Stimulated activated CD4-positive, alpha-beta T cell treated with anti-CD3 and anti-CD28 coated beads, Interleukin-1b, Interleukin-23, amount 100 ng/mL, for 48 hours (primary cell): ENCODE data around the gene TRPV4.
"Not testable (repeated sequence)": the region's sequence is repeated elsewhere in the genome, so short reads cannot be mapped to it uniquely, and the experiment has no call there.

Experiments
- DNase-seq: peaks from one replicate; pipeline ENCODE4 v3.0.0-alpha.2; 2020

TRPV4 gene

DNA sequence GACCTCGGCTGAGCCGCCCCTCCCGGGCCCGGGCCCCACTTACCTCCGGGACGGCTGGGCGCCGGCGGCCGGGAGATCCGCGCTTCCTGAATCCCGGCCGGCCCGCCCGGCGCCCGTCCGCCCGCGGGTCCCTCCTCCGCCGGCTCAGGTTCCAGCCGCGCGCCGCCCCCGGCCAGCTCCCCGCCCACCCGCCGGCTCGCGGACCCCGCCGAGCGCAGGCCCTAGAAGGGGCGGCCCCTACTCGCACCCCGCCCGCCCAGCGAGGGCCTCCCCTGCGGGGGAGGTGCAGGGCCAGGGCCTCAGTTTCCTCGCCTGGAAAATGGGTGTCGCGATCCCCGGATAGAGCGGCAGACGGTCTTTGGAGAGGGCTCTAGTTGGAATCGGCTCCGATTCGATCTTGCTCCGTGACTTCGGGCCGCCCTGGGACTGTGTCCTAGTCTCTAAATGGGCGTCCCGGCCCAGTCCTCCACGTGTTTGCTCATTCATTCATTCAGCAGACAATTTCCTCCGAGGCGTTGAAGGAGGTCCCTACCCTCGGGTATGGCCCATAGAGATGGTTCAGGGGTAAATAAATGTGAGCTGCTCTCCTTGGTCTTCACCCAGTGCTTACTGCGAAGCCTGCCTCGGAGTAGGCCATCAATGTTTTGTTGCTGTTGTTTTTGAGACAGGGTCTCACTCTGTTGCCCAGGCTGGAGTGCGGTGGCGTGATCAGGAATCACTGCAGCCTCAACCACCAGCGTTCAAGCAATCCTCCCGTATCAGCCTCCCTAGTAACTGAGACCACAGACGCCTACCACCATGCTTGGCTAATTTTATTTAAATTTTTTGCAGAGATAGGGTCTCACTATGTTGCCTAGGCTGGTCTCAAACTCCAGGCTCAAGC is at the start of gene TRPV4:
TRPV4 (minus strand) TSS at position 92 of the 883 bp plus-strand sequence. CDS start 18,602 bp downstream, outside the sequence.
- no peak for DNase-seq

DNA sequence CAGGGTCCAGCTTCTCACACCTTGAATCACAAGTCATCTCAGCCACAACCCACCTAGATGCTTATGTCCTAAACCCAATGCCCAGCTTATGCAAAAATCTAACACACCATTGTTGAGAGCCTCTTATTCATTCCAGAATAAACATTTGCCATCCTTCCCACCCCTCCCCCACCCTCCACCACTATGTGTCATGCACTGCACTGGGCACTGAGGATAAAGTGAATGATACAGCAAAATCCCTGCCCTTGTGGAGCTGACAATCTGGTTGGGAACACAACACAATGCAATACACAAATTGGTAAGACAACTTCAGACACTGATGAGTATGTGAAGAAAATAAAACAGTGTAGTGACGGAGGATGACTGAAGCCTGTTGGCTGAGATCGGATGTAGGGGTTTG is 48.6 kb upstream of the TRPV4 start:
- no peak for DNase-seq

DNA sequence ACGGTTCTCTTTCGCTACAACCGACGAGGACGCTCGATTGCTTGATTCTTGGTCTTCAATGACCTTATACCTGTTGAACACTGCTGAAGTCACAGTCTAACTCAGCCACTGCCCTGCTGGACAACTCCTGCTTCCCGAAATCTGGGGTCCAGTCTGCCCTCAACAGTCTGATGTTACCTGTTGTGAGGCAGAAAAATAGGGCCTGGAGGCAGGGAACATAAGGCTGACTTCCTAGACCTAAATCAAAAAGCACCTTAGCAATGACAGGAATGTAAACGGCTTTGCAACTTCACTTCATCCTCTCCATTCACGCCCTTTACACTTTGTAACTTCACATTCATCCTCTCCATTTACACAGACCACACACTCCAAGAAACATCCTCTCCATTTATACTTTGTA is 47.7 kb upstream of the TRPV4 start:
- DNase-seq: no peak

DNA sequence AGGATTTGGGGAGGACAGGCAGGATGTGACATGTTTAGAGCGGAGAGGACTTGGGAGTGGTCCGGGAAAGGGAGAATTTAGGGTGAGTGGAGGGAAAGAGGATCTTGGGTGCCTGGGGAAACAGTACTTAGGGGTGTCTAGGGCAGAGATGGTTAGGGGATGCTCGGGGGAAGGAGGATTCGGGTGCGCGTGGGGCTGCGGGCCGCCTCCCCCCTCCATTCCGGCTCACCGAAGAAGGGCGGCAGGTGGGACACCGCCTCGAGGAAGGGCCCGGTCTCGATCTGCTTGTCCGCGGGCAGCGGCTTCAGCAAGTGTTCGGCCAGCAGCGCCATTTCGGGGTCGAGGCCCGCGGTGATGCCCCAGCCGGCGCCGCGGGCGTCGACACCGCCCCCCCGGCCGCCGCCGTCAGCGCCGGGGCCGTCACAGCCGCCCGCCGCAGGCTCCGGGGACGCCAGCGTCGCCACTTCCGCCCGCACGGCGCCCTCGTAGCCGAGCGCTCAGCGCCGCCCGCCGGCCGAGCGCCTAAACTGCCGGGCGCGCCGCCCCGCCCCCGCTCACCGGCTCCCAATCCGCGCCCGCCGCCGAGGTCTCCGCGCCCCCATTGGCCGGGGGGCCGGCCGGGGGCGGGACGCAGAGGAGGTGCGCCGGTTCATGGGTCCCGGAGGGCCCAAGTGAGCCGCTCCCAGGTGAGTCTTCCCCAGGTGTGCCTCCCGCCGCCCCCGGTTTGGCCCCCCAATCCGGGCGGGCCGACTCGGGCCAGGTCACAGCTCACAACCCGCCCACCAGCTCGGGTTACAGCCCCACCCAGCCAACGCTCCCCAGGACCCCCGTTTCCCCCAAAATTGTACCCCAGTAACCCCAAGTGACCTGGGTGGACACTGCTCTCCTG is 47.1 kb upstream of the TRPV4 start, which contains the start of gene GLTP:
GLTP (minus strand) TSS at position 499 of the 889 bp plus-strand sequence; CDS start at position 332, 167 bp downstream.
- DNase-seq: peak; percentile 85

DNA sequence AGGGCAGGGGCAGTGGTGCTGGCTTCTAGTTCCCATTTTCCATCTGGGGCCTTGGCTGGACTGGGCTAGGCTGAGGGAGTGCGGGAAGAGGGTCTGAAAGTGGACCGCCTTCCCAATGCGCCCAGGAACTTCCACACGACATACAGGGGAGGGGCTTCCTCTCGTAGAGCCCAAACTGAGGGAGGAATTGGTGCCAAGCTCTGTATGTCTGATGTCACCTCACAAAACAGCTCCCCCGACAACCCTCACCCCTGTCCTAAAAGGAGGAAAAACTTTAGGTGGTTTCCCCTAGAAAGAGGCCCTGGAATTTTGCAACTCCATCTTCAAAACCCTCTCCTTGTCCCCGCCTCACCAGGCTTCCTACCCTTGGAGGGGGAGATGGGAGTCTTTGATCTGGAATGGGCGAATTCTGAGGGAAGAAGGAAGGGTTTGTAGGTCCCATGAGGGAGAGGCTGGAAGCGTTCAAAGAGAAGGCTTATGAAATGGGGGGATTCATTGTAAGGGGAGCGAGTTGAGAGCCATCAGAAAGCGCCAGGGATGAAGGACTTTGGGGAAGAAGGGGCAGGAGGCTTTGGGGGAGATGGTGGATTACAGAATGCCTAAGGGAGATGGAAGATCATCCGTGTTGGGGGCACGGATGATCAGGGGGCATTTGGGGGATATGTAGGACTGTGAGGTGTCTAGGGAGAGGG is 46.3 kb upstream of the TRPV4 start:
- DNase-seq: no peak

DNA sequence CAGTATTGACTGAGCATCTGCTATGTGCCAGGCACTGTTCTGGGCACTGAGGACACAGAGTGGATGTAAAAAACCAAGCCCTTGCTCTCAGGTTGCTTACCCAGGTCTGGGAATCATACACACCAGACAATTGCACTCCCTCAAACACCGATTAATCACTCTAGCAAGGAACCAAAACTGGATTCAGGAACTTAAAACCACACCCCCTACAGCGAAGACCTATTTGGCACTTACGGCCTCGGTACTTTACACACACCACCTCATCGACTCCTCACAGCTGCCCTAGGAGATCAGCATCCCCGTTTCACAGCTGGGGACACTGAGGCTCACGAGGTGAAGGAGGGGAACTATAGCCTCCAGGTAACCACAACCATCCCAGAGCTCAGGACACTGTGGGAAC is 45.6 kb upstream of the TRPV4 start:
- DNase-seq: no peak

DNA sequence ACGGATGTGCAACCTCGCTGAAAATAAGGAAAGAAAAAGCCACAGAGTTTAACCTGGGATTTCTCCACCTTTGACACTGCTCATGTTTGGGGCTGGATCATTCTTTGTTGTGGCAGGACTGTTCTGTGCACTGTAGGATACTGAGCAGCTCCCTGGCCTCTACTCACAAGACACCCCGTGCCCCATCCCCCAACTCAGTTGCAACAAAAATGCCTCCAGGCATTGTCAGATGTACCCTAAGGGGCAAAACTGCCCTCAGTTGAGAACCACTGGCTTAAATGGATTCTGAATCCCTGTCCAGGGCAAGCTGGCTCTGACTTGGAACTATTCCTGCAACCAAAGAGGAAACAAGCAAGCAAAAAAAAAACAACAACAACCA is 45.0 kb upstream of the TRPV4 start:
- DNase-seq: no peak

DNA sequence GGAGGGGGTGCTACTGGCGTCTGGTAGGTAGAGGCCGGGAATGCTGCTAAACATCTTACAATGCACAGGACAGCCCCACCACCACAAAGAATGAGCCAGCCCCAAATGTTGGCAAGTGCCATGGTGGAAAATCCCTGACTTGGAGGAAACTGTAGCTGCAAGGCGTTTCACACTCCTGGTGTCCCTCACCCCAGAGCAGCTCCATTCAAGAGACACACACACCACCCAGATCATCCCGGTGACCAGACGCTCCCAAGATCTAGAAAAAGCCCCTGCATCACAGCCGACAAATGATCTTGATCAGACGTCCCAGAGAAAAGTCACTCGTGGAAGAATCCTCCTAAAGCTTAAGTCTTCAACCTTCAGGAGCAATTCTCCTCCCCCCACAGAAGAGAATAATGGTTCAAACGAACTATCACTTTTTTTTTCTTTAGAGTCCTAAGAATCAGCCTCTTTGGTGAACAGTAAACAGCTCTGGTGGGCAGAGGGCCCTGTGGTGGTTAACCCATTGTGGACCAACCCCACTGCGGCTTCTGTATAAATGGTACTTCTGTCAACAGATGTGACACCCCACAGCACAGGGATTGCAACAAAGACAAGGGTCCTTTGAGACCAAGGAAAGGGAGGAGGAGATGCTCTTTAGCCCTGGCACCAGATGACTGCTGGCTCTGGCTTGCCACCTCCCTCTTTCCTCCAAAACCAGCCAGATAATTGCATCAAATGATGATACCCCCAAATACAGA is 44.5 kb upstream of the TRPV4 start:
- no peak for DNase-seq

DNA sequence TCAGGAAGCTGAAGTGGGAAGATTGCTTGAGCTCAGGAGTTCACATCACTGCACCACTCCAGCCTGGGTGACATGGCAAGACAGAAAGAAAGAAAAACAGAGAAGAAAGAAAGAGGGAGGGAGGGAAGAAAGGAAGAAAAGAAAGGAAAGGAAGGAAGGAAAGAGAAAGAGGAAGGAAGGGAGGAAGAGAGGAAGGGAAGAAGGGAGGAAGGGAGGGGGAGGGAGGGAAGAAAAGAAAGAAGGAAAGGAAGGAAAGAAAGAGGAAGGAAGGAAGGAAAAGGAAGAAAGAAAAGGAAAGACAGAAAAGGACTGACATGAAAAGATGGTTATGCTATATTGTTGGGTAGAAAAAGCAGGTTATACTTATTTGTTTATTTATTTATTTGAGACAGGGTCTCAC is 43.2 kb upstream of the TRPV4 start:
- no peak for DNase-seq

DNA sequence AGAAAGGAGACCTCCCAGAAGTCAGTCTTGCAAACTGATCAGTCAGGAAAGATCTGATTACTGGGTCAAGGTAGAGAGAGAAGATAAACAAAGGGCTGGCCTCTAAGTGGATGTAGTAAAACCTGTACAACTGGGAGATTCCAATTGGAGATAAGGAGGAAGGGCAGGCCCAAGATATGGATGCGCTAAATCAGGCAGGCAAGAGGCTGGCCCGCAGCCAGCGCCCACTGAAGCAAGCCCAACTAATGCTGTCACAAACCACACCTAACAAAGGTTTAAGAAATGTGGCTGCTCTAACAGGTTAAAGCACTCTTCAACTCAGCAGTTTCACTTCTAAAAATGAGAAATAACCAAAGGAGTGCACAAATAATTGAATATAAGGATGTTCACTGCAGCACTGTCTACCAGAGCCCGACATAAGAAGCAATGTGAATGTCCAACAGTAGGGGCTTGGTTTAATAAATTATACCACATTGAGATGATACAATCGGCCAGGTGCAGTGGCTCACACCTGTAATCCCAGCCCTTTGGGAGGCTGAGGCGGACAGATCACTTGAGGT is 42.5 kb upstream of the TRPV4 start:
- DNase-seq: no peak

DNA sequence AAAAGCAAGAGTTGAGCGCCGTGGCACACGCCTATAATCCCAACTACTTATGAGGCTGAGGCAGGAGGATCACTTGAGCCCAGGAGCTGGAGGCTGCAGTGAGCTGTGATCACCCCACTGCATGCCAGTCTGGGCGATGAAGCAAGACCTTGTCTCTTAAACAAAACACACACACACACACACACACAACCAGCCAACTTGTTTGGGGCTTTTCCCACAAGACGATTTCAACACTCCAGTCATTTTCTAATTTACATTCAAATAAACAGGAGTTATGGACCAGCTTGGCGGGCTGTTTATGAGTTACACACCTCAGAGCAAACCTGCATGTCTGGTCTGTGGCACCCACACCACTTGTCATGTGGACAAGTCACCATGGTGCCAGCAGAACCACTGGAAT is 40.5 kb upstream of the TRPV4 start:
- DNase-seq: no peak

DNA sequence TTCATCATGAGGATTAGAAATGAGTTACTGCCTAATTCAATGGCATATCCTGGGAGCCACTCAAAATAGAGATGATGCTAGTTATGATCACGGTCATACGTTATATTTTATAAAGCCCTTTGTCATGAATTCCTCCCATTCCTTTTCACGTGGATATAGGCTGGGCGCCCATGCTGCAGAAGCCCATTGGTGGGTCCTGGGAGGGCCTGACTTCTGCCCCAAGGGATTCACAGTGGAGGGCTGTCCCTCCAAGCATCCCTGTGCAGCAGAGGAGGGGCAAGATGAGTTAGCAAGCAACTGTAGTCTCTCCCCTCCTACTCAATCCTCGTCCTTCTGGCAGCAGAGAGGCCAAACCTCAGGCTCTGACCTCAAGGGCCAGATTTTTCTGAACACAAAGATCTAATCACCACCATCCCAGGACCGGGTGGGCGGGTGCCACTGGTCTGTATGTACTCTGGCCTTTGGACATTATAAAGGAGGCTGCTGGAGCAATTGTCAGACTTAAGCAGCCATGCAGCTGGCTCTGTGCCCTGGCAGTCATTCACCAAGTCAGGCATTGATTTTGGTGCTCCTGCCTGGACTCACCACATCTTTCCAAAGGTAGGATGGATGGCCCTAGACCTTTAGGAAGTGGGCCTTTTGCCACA is 38.6 kb upstream of the TRPV4 start:
- DNase-seq: no peak

DNA sequence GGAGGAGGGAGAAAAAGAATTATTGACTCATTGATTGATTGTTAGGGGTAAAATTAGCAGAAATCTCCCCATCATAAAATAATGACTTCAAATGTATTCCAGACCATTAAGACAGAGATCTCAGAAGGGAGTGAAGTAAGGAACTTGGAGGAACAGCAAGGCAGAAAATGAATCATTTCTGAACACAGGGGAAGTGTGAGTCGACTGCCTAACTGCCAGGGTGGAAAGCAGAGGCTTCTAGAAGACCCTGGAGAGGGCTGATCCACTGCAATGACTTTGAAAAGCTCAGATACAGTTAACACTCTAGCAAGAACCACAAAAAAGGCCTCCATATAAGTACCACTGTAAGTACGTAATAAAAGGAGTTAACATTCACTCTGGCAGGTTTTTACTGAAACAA is 37.5 kb upstream of the TRPV4 start:
- DNase-seq: no peak

DNA sequence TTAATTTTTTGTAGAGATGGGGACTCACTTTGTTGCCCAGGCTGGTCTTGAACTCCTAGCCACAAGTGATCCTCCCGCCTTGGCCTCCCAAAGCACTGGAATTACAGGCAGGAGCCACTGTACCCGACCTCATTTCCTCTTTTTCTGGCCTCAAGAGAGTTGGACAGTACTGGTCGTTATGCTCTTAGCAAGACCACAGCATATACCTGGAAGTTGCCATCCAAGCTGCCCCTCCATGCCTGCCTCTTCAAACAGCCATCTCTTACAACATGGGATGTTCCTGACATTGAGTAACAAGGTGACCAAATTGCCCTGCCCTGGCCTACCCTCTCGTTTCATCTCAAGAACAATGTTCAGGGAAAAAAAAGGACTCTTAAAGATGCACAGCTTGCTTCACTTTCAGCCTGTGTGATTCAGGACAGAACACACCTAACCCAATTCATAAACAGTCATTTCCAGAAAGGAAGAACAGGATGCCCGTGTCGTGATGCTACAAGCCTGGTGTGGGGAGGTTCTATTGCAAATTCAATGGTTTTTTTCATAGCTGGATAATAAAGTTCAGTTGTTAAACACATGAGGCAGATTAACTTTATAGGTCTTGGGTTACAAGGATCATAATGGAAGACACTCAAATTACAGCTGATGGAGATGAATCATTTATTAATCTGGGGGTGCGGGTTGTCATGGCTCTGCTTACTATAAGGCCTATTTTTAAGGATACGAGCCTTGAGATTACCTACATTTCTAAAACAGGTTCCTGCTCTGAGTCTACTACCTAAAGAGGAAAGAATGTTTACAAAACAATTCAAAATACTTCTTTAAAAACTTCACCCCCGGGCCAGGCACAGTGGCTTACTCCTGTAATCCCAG is 35.2 kb upstream of the TRPV4 start:
- no peak for DNase-seq

DNA sequence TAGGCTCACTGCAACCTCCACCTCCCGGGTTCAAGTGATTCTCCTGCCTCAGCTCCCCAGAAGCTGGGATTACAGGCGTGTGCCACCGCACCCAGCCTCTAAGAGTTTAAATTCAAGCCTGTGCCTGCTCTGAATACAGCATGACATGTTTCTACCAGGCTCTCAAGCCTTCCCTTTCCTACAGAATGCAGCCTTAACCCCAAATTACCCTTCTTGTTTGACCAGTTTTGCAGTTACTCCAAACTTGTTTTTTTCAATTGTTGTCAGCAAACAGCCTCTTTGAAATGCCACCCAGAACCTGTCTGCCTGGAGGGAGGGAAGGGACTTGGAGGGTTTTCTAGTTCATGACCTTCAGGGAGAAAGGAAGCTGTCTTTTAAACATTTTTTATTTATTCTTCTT is 31.7 kb upstream of the TRPV4 start:
- DNase-seq: no peak

DNA sequence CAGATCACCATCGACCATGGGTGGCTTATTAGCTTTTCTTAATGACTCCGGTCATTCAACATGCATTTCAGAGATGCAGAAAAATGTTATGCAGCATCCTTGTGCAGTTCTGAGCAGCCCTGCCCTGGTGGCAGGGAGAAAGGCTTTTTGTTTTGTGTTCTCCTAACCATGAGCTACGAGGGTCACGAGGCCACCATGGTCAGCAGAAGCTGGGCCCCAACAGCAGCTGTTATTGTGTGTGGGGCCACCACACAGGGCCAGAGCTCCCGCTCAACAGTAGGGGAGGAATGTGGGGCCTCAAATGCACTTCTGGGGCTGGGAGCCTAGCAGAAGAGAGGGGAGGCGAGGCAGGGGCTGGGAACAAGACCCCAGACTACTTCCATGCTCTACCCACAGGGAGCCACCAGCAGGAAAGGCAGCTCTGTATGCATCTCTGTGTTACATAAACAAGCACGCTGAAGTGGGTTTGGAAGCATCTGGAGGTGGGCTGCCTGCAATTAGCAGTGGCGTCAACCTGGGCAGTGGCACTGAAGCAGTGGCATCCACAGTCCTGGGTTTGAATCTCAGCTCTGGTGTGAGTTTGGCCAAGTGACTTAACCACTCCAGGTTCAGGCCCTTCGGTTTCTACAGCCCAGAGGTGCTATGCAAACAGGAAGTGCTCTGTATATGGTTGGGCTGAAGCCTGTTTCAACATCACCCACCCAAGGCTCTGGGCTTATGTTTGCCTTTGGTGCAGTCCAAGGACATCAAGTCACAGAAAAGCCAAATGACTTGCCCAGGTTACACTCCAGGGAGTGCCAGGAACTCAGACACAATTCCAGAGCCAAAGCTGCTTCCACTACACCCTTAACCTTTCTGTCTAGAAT is 30.9 kb upstream of the TRPV4 start:
- DNase-seq: no peak

DNA sequence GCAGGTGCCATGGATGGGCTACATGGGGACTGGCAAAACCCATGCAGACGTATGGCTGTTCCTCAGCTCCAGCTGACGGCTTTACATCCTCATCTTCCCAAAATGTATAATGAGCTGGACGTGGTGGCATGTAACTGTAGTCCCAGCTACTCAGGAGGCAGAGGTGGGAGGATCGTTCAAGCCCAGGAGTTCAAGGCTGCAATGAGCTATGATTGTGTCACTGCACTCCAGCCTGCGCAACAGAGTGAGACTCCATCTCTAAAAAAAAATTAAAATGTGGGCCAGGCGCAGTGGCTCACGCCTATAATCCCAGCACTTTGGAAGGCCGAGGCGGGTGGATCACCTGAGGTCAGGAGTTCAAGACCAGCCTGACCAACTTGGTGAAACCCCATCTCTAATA is 29.3 kb upstream of the TRPV4 start:
- not testable (repeated sequence) for DNase-seq

DNA sequence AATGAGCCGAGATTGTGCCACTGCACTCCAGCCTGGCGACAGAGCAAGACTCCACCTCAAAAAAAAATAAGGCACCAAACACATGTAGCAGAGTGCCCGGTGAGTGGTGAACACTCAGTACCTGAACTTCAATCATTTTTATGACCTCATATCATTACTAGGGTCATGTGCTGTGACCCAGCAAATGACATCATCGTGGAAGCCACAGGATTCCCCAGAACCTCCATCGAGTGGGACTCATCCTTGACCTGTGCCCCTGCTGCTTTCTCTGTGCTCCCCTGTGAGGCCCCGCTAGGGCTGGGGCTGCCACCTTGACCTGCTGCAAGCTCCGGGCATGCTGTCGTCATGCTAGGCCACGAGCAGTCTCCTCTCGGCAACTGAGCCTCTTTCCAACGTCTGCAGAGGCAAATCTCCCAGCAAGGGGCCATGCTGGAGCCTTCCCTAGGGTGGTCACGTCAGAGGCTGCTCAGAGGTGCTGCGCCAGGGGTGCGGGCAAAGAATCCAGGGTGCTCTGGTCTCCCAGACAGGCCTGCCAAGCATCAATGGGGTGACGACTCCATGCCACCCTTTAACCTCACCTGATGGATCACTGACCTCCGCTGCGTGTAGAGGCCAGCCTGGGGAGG is 28.6 kb upstream of the TRPV4 start:
- peak; percentile 10 for DNase-seq

DNA sequence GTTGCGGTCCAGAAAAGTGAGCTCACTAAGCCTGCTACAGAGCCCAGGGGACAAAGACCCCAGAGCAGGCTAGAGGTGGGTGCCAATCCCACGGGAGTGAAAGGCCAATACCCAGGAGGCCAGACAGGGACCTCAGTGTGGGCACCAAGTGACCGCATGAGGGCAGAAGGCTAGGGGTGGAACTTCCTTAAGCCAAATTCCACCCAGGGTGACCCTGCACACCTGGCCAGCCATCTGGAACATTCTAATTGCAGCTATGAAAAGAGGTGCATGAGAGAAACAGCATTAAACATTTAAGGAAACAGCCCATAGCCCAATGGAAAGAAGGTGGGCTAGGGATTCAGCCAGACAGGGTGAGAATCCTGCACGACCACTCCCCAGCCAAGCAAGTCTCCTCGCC is 27.8 kb upstream of the TRPV4 start:
- no peak for DNase-seq
